Ascending aorta (tissue), 2 donors: Measurements from ENCODE around the gene ARHGAP28. TPM values are rescaled to one million over a fixed set of nuclear protein-coding genes. Genes with fewer than 3 reads are reported as not detected.

Source experiments
- DNase-seq, 2 donors: peaks; one replicate each; pipeline ENCODE4 v3.0.0-alpha.2; 2019; ENCODE audit warnings: low spot score in 2 of 2
- H3K27ac ChIP-seq, 2 donors: fragments of 200-600 bp; sonication (generic); one replicate each; pipeline ENCODE4 v1.5.1; 2016 to 2017; ENCODE audit warnings: mild to moderate bottlenecking in 1 of 2
- H3K27me3 ChIP-seq: fragments of 200-600 bp; sonication (generic); one replicate; pipeline ENCODE4 v1.5.1; 2017
- H3K36me3 ChIP-seq, 2 donors: fragments of 200-600 bp; sonication (generic); one replicate each; pipeline ENCODE4 v1.5.1; 2016
- H3K4me1 ChIP-seq, 2 donors: fragments of 200-600 bp; sonication (generic); one replicate each; pipeline ENCODE4 v1.5.1; 2016 to 2017; ENCODE audit warnings: mild to moderate bottlenecking in 1 of 2
- H3K4me3 ChIP-seq, 2 donors: fragments of 200-600 bp; sonication (generic); one replicate each; pipeline ENCODE4 v1.5.1; 2016 to 2017; ENCODE audit warnings: mild to moderate bottlenecking in 1 of 2
- H3K9me3 ChIP-seq, 2 donors: fragments of 200-600 bp; sonication (generic); one replicate each; pipeline ENCODE4 v1.5.1; 2016
- CTCF ChIP-seq, 3 experiments: fragments of 200-600 bp in 2 of 3; fragments of 450-650 bp in 1 of 3; sonication (generic) in 2 of 3; IDR thresholded peaks; one replicate each; pipeline ENCODE4 v1.5.1; 2016 to 2019; ENCODE audit warnings: antibody characterized with exemption in 3 of 3, mild to moderate bottlenecking in 1 of 3, moderate library complexity in 1 of 3
- intact Hi-C: fragments of 100-400 bp; cut with DNase I; formaldehyde crosslinking; loops from one replicate; pipeline ENCODE4 v1.15.1; 2023
- total RNA-seq: library from RNA; depleted of rRNA; stranded (reverse); fragments of >200 nt; gene quantifications from one replicate; pipeline ENCODE4 v1.1.0, GENCODE V29; 2016

Gene ARHGAP28
- total RNA-seq, 1 donor from 2014 or later = 0.85 TPM

GRCh38 chr18:6941996-6942395 is 212.5 kb downstream of the ARHGAP28 start:
- no peak for TF ChIP-seq CTCF (IDR thresholded peaks at IDR 0.05)
- H3K4me1 ChIP-seq = no peaks in the 10 kb centered on the region
- no peak for DNase-seq
- no peaks in the 10 kb centered on the region for H3K36me3 ChIP-seq
- no peak overlapping the region for H3K27ac ChIP-seq
- no peaks in the 10 kb centered on the region for H3K9me3 ChIP-seq
- H3K27me3 ChIP-seq = no peaks in the 10 kb centered on the region
- intact Hi-C loops = no loop called here
- H3K4me3 ChIP-seq = no peak overlapping the region

DNA sequence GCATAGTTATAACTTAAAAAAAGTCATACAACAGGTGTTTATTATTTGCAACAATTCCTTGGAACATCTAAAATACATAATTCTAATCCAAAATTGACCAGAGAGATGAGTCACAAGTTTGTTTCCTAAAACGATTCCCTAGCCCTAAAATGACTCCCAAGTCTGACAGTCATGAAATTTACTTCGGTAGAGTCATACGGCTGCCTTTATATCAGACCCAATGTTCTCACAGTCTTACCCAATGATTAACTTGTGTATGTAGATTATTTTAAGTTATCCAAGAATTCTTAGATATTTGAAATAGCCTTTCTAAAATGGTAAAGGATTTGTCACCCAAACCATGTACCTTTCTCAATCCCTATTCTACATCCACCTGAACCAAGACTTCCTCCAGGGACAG is 213.2 kb downstream of the ARHGAP28 start:
- no peaks in the 10 kb centered on the region for H3K36me3 ChIP-seq
- no peaks in the 10 kb centered on the region for H3K9me3 ChIP-seq
- no peak overlapping the region for H3K4me3 ChIP-seq
- no peak for TF ChIP-seq CTCF (IDR thresholded peaks at IDR 0.05)
- no peak overlapping the region for H3K27ac ChIP-seq
- H3K27me3 ChIP-seq = no peaks in the 10 kb centered on the region
- intact Hi-C loops = no loop called here
- DNase-seq = no peak
- no peaks in the 10 kb centered on the region for H3K4me1 ChIP-seq

- no peak for TF ChIP-seq CTCF (IDR thresholded peaks at IDR 0.05)
- no peak overlapping the region for H3K27ac ChIP-seq
- no peak for DNase-seq
- H3K27me3 ChIP-seq = no peaks in the 10 kb centered on the region
- no peaks in the 10 kb centered on the region for H3K9me3 ChIP-seq
- H3K4me3 ChIP-seq = no peak overlapping the region
- intact Hi-C loops = no loop called here
- H3K4me1 ChIP-seq = no peaks in the 10 kb centered on the region
- no peaks in the 10 kb centered on the region for H3K36me3 ChIP-seq
Measured at GRCh38 chr18:6943143-6943542, 213.6 kb downstream of the ARHGAP28 start.

GRCh38 chr18:6947338-6948030 is 218.0 kb downstream of the ARHGAP28 start:
- H3K9me3 ChIP-seq = no peaks in the 10 kb centered on the region
- no peak for TF ChIP-seq CTCF (IDR thresholded peaks at IDR 0.05)
- no peaks in the 10 kb centered on the region for H3K4me1 ChIP-seq
- no peak overlapping the region for H3K27ac ChIP-seq
- intact Hi-C loops = no loop called here
- H3K27me3 ChIP-seq = no peaks in the 10 kb centered on the region
- no peaks in the 10 kb centered on the region for H3K36me3 ChIP-seq
- DNase-seq = no peak
- H3K4me3 ChIP-seq = no peak overlapping the region

DNA sequence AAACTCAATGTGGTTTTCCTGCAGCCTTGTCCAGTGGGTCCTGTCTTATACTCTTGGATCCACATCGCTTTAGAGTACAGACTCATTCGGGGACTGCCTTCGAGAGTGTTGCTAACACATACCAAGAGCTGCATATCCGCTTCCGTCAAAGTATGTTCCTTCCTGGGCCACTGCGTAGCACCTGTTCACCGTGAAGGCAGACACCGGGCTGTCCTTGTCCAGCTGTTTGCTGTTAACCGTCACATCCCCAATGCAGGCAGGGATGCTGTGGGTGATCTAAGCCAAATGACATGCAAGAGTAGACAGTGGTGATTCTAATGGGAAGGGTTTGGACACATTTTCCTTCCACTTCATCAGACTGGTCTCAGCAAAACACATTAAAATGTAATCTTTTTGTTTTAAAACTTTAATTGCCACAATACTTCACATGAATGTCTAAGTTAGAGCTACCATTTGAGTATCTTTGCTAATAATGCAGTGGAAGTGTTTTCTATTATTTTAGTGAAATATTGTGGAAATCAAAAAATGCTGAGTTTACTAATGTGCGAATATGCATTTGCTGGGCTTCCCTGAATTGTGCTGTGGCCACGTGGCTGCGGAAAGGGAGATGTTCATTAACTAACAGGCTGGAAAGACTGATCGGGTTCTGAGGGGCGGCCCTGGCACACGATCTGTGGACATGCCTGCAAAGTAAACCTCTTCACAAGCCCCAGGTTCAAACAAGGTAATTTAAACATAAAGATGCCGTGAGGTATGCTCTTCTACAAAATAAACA is 219.0 kb downstream of the ARHGAP28 start:
- DNase-seq = no peak
- no peaks in the 10 kb centered on the region for H3K4me1 ChIP-seq
- H3K27me3 ChIP-seq = no peaks in the 10 kb centered on the region
- intact Hi-C loops = no loop called here
- no peaks in the 10 kb centered on the region for H3K36me3 ChIP-seq
- no peak overlapping the region for H3K4me3 ChIP-seq
- TF ChIP-seq CTCF (IDR thresholded peaks at IDR 0.05) = no peak
- H3K9me3 ChIP-seq = no peaks in the 10 kb centered on the region
- H3K27ac ChIP-seq = no peak overlapping the region
